Activated CD8-positive, alpha-beta memory T cell treated with anti-CD3 and anti-CD28 coated beads, Interleukin-2, amount 10 ng/mL, durations not matched to agents 7 days and 5 days (primary cell): ENCODE results near the gene APH1A. TPM values are rescaled to one million over a fixed set of nuclear protein-coding genes. Genes with fewer than 3 reads are reported as not detected.
"Not testable (repeated sequence)": the region's sequence is repeated elsewhere in the genome, so short reads cannot be mapped to it uniquely, and the experiment has no call there.

ENCODE experiments used
- ATAC-seq: fragments of 150-1000 bp; cut with Tn5 transposase; one replicate; pipeline ENCODE4 v1.10.0; 2021; ENCODE audit warnings: moderate library complexity
- CTCF ChIA-PET: fragments of 350-600 bp; sonication (Branson Sonifier 250); formaldehyde crosslinking; loops from one replicate; lab custom pipeline; 2021; ENCODE audit warnings: antibody characterized with exemption; lab: Charles Lee
- DNase-seq: peaks from one replicate; pipeline ENCODE4 v3.0.0-alpha.2; 2020
- H3K27ac Mint-ChIP-seq: one replicate; pipeline ENCODE4 v1.8.0; 2021; ENCODE audit warnings: mild to moderate bottlenecking, mixed read lengths
- H3K27me3 Mint-ChIP-seq: one replicate; pipeline ENCODE4 v1.8.0; 2021; ENCODE audit warnings: mixed read lengths
- H3K36me3 Mint-ChIP-seq: one replicate; pipeline ENCODE4 v1.8.0; 2021; ENCODE audit warnings: mild to moderate bottlenecking, mixed read lengths
- H3K4me1 Mint-ChIP-seq: one replicate; pipeline ENCODE4 v1.8.0; 2021; ENCODE audit warnings: mixed read lengths
- H3K4me3 Mint-ChIP-seq: one replicate; pipeline ENCODE4 v1.8.0; 2021; ENCODE audit warnings: mild to moderate bottlenecking, moderate library complexity, mixed read lengths
- H3K9me3 Mint-ChIP-seq: one replicate; pipeline ENCODE4 v1.8.0; 2022; ENCODE audit warnings: low read depth, mixed read lengths
- total RNA-seq, 2 experiments: library from RNA; stranded (reverse); gene quantifications; one replicate each; pipeline ENCODE4 v1.2.3, GENCODE V29; 2021

Gene APH1A
- total RNA-seq, 2 experiments from 2014 or later, result 122 to 142 TPM

DNA sequence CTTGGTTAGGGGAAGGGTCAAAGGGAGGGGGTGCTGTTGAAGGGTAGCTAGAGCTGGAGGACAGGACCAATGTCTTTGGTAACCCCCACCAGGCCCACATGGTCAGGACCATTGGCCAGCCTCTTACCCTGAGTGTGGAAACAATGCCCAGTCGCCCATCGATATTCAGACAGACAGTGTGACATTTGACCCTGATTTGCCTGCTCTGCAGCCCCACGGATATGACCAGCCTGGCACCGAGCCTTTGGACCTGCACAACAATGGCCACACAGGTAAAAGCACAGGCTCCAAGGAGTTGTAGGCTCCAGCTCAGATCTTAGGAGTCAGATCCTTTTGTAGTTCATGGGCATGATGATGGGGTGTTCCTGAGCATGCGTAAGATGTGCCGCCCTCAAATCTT lies 7.4 kb downstream of the APH1A start:
- H3K4me3 Mint-ChIP-seq, result no peak overlapping the region
- ATAC-seq (no peak), DNase-seq (no peak)
- peaks cover 32% of the 10 kb centered on the region for H3K27me3 Mint-ChIP-seq
- peaks cover 16% of the 10 kb centered on the region for H3K36me3 Mint-ChIP-seq
- H3K4me1 Mint-ChIP-seq, result peaks cover 13% of the 10 kb centered on the region
- CTCF ChIA-PET, result interaction anchor here (3.6 kb wide), 1 partner anchor 20 kb away, joined by 15 read pairs; no protein-coding TSS in a partner anchor
- H3K9me3 Mint-ChIP-seq, result no peaks in the 10 kb centered on the region
- no peak overlapping the region for H3K27ac Mint-ChIP-seq

DNA sequence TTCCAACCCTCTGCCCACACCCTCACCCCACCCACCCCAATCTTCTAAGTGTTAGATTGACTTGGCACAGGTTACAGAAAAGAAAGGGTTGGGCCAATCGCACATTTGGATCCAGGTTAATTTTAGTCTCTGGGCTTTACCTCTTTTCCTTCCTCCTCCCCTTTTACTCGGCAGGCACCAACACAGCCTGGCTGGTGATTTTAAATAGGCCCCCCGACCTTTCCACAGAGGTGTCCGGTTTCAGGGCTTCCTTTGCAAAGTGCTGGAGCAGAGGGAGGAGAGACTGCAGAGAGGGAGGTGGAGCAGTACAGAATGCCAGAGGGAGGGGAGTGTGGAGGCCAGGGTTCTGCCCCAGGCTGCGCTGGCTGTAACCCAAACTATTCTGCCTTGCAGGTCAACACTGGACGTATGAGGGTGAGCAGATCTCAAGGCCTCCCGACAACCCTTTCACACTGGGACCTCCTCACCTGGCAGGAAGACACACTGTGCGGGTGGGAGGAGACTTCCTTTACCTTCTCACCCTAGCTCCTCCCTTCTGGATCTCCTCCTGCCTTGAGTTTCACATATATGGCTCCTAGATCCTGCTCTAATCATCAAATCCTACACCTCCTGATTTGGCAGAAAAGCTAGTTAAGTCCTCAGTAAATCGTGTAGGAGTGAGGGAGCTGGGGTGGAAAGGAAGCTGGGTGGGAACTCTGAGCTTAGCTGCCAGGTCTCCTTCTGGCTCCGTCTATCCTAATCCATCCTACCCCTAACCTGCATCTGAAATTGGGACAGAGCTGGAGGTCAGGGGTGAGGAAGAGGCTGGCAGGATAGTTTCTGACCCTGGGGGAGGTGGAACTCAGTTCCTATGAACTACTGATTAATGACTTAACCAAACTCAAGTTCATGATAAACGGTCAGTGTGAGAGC lies 8.8 kb downstream of the APH1A start:
- no peak for DNase-seq
- Mint-ChIP-seq H3K36me3 (peaks cover 4% of the 10 kb centered on the region), H3K27me3 (peaks cover 40% of the 10 kb centered on the region), H3K4me1 (peaks cover 20% of the 10 kb centered on the region), H3K9me3 (no peaks in the 10 kb centered on the region), H3K4me3 (no peak overlapping the region), H3K27ac (no peak overlapping the region)
- ATAC-seq, result no peak
- CTCF ChIA-PET, result interaction anchor here (0.8 to 3.6 kb wide), 4 partner anchors 9 to 21 kb away, joined by 3 to 15 read pairs (median 4); partner anchors contain the start of genes APH1A and C1orf54

DNA sequence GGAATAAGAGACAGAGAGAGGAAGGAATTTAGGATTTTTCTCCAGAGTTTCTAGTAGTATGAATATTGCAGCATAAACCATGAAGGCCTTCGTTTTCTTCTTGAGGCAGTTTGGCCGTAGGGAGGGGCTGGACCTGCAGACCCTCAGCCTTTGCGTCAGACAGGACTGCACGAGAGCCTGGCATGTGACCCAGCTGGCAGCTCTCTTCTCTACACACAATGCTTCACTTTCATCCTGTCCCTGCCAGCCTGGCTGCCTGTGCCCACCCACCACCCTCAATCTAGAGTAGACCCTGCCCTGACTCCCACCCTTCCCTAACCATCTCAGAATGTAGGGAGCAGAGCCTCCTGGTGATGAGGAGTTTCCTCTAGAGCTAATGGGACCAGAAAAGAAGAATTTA lies 9.6 kb downstream of the APH1A start:
- no peak overlapping the region for H3K27ac Mint-ChIP-seq
- H3K4me1 Mint-ChIP-seq, result peaks cover 20% of the 10 kb centered on the region
- H3K4me3 Mint-ChIP-seq, result no peak overlapping the region
- CTCF ChIA-PET, result interaction anchor here (0.9 to 1.2 kb wide), 2 partner anchors 13 to 19 kb away, joined by 3 to 4 read pairs; partner anchors contain the start of gene C1orf54
- H3K27me3 Mint-ChIP-seq, result peaks cover 40% of the 10 kb centered on the region
- no peaks in the 10 kb centered on the region for H3K9me3 Mint-ChIP-seq
- ATAC-seq (no peak), DNase-seq (no peak)
- no peaks in the 10 kb centered on the region for H3K36me3 Mint-ChIP-seq

- ATAC-seq (no peak), DNase-seq (no peak)
- peaks cover 20% of the 10 kb centered on the region for H3K4me1 Mint-ChIP-seq
- H3K27ac Mint-ChIP-seq, result no peak within 1 kb of the TSS
- H3K27me3 Mint-ChIP-seq, result peaks cover 46% of the 10 kb centered on the region
- CTCF ChIA-PET, result interaction anchor here (0.9 to 5.3 kb wide), 8 partner anchors 11 to 302 kb away, joined by 3 to 89 read pairs (median 18); partner anchors contain the start of genes APH1A, C1orf54, CIART and FALEC
- H3K36me3 Mint-ChIP-seq, result no peaks in the 10 kb centered on the region
- no peaks in the 10 kb centered on the region for H3K9me3 Mint-ChIP-seq
- no peak within 1 kb of the TSS for H3K4me3 Mint-ChIP-seq
Measured at GRCh38 chr1:150257624-150258585, 10.9 kb downstream of the APH1A start, which contains the start of gene CA14. CA14 (plus strand) TSS chr1:150257774; CDS start chr1:150258129, 355 bp downstream.

DNA sequence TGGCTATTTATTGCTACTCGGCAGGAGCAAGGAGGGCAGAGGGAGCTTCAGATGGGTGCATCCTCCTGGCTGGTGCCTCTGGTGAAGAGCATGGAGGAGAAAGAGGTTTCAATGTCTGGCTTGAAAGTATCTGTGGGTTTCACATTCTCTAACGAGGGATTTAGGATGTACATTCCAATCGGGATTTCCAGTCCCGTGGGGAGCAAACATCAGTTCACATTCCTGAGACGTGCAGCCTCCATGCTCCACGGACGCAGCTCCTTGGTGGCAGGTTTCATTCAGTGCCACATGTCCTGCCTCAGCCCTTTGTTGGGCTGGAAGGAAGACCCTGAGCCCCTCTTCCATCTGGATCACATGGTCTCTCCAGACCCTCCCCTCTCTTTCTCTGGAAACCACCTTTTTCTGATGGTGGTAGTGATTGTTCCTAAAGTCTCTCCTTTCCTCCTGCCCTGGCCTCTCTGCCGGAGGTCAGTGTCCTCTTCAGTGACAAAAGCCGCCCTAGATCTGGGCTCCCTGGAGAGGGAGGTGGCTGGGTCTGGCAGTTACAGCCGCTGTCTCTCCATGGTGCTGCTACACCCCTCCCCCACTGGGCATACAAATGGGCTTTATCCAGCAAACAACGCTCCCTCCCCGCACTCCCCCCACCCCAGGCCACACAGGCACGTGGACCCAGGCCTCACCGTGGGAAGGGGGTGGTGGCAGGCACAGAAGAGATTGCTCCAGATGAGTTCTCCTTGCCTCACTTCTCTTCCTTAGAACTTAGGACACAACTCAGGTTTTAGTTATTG lies 12.1 kb downstream of the APH1A start:
- CTCF ChIA-PET, result interaction anchor here (0.6 to 5.3 kb wide), 42 partner anchors 9 to 747 kb away, joined by 3 to 89 read pairs (median 5); partner anchors contain the start of genes APH1A, C1orf54, CIART and FALEC
- DNase-seq (no peak), ATAC-seq (no peak)
- peaks cover 46% of the 10 kb centered on the region for H3K27me3 Mint-ChIP-seq
- H3K4me3 Mint-ChIP-seq, result no peak overlapping the region
- no peak overlapping the region for H3K27ac Mint-ChIP-seq
- no peaks in the 10 kb centered on the region for H3K36me3 Mint-ChIP-seq
- peaks cover 20% of the 10 kb centered on the region for H3K4me1 Mint-ChIP-seq
- H3K9me3 Mint-ChIP-seq, result no peaks in the 10 kb centered on the region

DNA sequence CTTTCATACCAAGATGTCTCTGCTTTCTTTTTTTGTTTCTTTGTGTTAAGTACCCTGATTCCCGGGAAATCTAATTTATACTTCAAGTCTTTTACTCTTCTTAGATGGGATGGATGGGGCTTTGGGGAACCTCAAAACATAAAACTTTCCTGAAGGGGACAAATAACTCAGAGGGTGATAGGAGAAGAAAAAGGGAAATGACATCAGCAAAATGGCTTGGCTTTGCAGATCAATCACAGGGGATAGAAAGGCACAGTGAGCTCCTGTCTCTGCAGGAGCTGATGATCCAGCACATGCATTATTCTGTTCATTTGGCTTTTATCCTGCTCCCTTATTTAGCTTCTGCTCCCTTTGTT lies 12.6 kb downstream of the APH1A start:
- no peak for DNase-seq
- H3K9me3 Mint-ChIP-seq, result no peaks in the 10 kb centered on the region
- H3K4me1 Mint-ChIP-seq, result peaks cover 20% of the 10 kb centered on the region
- H3K4me3 Mint-ChIP-seq, result peak overlapping the region; percentile 12
- peak overlapping the region; percentile 5 for H3K27ac Mint-ChIP-seq
- H3K27me3 Mint-ChIP-seq, result peaks cover 46% of the 10 kb centered on the region
- no peaks in the 10 kb centered on the region for H3K36me3 Mint-ChIP-seq
- CTCF ChIA-PET, result interaction anchor here (0.6 to 5.3 kb wide), 47 partner anchors 10 to 747 kb away, joined by 3 to 89 read pairs (median 4); partner anchors contain the start of genes ADAMTSL4, APH1A, C1orf54 and CIART
- no peak for ATAC-seq

GRCh38 chr1:150249936-150250335 lies 18.9 kb downstream of the APH1A start:
- ATAC-seq, result no peak
- Mint-ChIP-seq H3K36me3 (no peaks in the 10 kb centered on the region), H3K4me3 (no peak overlapping the region), H3K4me1 (no peaks in the 10 kb centered on the region), H3K27ac (no peak overlapping the region), H3K9me3 (no peaks in the 10 kb centered on the region), H3K27me3 (peaks cover 8% of the 10 kb centered on the region)
- DNase-seq, result no peak
- CTCF ChIA-PET, result interaction anchor here (1.3 kb wide), 1 partner anchor 283 kb away, joined by 5 read pairs; no protein-coding TSS in a partner anchor

- DNase-seq (peak; percentile 19), ATAC-seq (no peak)
- H3K9me3 Mint-ChIP-seq, result no peaks in the 10 kb centered on the region
- H3K4me1 Mint-ChIP-seq, result no peaks in the 10 kb centered on the region
- CTCF ChIA-PET, result interaction anchor here (1.0 kb wide), 1 partner anchor 12 kb away, joined by 3 read pairs; no protein-coding TSS in a partner anchor
- H3K36me3 Mint-ChIP-seq, result no peaks in the 10 kb centered on the region
- H3K27ac Mint-ChIP-seq, result no peak overlapping the region
- no peak overlapping the region for H3K4me3 Mint-ChIP-seq
- peaks cover 6% of the 10 kb centered on the region for H3K27me3 Mint-ChIP-seq
Measured at GRCh38 chr1:150243003-150243402, 25.8 kb downstream of the APH1A start.

DNA sequence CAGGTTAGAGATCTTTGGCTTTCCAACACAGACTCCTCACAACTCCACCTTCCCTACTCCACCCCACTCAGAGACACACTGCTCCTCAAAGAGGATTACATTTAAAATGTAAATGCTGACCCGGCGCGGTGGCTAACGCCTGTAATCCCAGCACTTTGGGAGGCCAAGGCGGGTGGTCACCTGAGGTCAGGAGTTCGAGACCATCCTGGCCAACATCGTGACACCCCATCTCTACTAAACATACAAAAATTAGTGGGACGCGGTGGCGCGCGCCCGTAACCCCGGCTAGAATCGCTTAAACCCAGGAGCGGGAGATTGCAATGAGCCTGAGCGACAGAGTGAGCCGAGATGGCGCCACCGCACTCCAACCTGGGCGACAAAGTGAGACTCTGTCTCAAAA lies 31.1 kb downstream of the APH1A start:
- Mint-ChIP-seq H3K9me3 (no peaks in the 10 kb centered on the region), H3K4me3 (peak overlapping the region; percentile 18), H3K27ac (no peak overlapping the region), H3K27me3 (no peaks in the 10 kb centered on the region), H3K4me1 (peaks cover 14% of the 10 kb centered on the region), H3K36me3 (peaks cover 13% of the 10 kb centered on the region)
- CTCF ChIA-PET, result interaction anchor here (1.5 kb wide), 1 partner anchor 18 kb away, joined by 5 read pairs; no protein-coding TSS in a partner anchor
- ATAC-seq (no peak), DNase-seq (peak; percentile 39)

GRCh38 chr1:150237176-150237575 lies 31.6 kb downstream of the APH1A start:
- H3K27ac Mint-ChIP-seq, H3K27me3 Mint-ChIP-seq, H3K9me3 Mint-ChIP-seq, ATAC-seq: not testable (repeated sequence)
- peaks cover 14% of the 10 kb centered on the region for H3K36me3 Mint-ChIP-seq
- peaks cover 16% of the 10 kb centered on the region for H3K4me1 Mint-ChIP-seq
- peak; percentile 36 for DNase-seq
- CTCF ChIA-PET, result interaction anchor here (1.1 to 1.5 kb wide), 3 partner anchors 15 to 33 kb away, joined by 4 to 5 read pairs (median 5); no protein-coding TSS in a partner anchor
- H3K4me3 Mint-ChIP-seq, result peak overlapping the region; percentile 18

DNA sequence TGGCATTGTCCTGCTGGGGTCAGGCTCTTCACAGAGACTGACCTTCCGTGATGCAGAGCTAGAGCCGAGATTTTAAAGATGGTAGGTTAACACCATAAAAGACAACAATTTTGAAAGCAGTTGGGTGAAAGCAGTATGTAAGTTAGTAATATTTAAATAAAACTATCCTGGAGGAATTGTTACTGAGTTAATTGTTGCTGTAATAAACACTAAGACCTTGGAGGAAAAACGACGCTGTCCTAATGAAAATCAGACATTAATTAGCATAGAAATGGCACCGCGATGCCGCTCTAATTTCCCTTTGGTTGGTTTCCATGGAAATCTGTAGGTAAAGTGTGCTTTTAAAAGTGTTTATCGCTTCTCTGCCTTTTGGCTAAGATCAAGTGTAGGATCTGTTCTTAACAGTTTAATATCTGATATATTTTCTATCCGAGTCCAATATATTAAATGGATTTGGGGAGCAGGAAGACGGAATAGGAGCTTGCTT lies 32.2 kb downstream of the APH1A start:
- Mint-ChIP-seq H3K27me3 (no peaks in the 10 kb centered on the region), H3K4me3 (no peak overlapping the region), H3K4me1 (peaks cover 19% of the 10 kb centered on the region), H3K9me3 (no peaks in the 10 kb centered on the region), H3K27ac (no peak overlapping the region), H3K36me3 (peaks cover 15% of the 10 kb centered on the region)
- peak; percentile 25 for DNase-seq
- no peak for ATAC-seq
- CTCF ChIA-PET, result interaction anchor here (1.1 to 1.5 kb wide), 3 partner anchors 15 to 33 kb away, joined by 4 to 5 read pairs (median 5); no protein-coding TSS in a partner anchor
